ENCODE results near the gene OR51I2. TPM values are rescaled to one million over a fixed set of nuclear protein-coding genes. Genes with fewer than 3 reads are reported as not detected.

The OR51I2 gene
- total RNA-seq, 1 donor from 2014 or later: not detected

DNA sequence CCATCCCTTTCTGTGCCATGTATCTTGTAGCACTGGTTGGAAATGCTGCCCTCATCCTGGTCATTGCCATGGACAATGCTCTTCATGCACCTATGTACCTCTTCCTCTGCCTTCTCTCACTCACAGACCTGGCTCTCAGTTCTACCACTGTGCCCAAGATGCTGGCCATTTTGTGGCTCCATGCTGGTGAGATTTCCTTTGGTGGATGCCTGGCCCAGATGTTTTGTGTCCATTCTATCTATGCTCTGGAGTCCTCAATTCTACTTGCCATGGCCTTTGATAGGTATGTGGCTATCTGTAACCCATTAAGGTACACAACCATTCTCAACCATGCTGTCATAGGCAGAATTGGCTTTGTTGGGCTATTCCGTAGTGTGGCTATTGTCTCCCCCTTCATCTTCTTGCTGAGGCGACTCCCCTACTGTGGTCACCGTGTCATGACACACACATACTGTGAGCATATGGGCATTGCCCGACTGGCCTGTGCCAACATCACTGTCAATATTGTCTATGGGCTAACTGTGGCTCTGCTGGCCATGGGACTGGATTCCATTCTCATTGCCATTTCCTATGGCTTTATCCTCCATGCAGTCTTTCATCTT lies 39.8 kb downstream of the OR51I2 start:
- H3K4me1 Mint-ChIP-seq (ENCODE audit: low read depth, unreplicated experiment): no peaks in the 10 kb centered on the region
- TF ChIP-seq, protein P1, sequence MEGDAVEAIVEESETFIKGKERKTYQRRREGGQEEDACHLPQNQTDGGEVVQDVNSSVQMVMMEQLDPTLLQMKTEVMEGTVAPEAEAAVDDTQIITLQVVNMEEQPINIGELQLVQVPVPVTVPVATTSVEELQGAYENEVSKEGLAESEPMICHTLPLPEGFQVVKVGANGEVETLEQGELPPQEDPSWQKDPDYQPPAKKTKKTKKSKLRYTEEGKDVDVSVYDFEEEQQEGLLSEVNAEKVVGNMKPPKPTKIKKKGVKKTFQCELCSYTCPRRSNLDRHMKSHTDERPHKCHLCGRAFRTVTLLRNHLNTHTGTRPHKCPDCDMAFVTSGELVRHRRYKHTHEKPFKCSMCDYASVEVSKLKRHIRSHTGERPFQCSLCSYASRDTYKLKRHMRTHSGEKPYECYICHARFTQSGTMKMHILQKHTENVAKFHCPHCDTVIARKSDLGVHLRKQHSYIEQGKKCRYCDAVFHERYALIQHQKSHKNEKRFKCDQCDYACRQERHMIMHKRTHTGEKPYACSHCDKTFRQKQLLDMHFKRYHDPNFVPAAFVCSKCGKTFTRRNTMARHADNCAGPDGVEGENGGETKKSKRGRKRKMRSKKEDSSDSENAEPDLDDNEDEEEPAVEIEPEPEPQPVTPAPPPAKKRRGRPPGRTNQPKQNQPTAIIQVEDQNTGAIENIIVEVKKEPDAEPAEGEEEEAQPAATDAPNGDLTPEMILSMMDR (IDR thresholded peaks at IDR 0.05; ENCODE audit: partially characterized antibody, unreplicated experiment): no peak
- no peak overlapping the region for H3K4me3 Mint-ChIP-seq (ENCODE audit: unreplicated experiment)
- no peaks in the 10 kb centered on the region for H3K9me3 Mint-ChIP-seq (ENCODE audit: unreplicated experiment)
- no peak for DNase-seq
- no peaks in the 10 kb centered on the region for H3K27me3 Mint-ChIP-seq (ENCODE audit: unreplicated experiment)
- no peaks in the 10 kb centered on the region for H3K36me3 Mint-ChIP-seq (ENCODE audit: unreplicated experiment)
- H3K27ac Mint-ChIP-seq (ENCODE audit: unreplicated experiment): no peak overlapping the region

DNA sequence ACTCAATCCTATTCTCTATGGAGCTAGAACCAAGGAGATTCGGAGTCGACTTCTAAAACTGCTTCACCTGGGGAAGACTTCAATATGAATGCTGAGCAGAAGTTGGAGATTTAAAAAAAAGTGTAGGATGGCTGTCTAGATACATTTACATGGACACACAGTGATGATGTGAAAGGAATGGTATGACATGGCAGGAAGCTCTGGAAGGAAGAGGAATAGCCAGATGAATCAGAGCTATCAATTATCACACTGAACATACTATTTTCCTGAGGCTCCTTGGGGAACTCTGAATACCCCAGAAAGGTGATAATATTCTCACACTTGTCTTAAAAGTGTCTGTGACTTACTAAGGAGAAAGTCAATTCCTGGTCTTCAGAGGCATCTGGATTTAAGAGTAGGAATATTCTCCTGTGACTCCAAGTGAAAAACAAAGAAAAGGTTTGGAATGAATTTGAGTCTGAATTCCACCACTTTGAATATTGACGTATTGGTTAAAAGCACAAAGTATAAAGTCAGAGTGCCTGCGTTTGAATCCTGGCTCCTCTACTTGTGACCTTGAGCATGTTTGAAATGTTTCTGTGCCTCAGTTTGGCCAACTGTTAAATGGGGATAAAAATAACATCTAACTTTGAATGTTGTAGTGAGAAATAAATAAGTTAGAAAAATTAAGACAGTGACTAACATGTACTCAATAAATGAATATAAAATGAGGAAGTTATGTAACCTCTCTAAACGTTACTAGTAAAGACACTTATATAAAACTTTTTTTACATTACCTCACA lies 40.6 kb downstream of the OR51I2 start:
- no peaks in the 10 kb centered on the region for H3K36me3 Mint-ChIP-seq (ENCODE audit: unreplicated experiment)
- no peaks in the 10 kb centered on the region for H3K27me3 Mint-ChIP-seq (ENCODE audit: unreplicated experiment)
- TF ChIP-seq, protein P1 (IDR thresholded peaks at IDR 0.05; ENCODE audit: partially characterized antibody, unreplicated experiment): no peak
- H3K4me3 Mint-ChIP-seq (ENCODE audit: unreplicated experiment): no peak overlapping the region
- H3K27ac Mint-ChIP-seq (ENCODE audit: unreplicated experiment): no peak overlapping the region
- H3K4me1 Mint-ChIP-seq (ENCODE audit: low read depth, unreplicated experiment): no peaks in the 10 kb centered on the region
- no peaks in the 10 kb centered on the region for H3K9me3 Mint-ChIP-seq (ENCODE audit: unreplicated experiment)
- no peak for DNase-seq

DNA sequence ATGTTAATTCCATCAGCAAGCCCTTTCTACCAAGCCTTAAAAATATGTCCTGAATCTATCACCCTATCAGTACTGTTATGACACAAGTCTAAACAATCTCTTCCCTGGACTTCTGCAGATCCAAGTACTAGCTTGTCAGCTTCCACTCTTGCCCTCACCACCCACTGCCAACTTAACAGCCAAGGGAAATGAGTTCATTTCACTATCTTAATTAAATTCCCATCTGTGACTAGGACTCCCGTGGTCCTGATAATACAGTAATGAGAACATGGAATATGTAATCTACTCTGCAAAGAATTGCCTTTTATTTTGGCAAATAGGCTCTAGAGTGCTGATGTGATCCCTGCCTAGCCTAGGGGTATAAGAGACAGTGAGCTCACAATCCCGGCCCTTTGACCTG lies 50.5 kb downstream of the OR51I2 start:
- Mint-ChIP-seq H3K27ac (ENCODE audit: unreplicated experiment) (no peak overlapping the region), H3K36me3 (ENCODE audit: unreplicated experiment) (no peaks in the 10 kb centered on the region), H3K4me3 (ENCODE audit: unreplicated experiment) (no peak overlapping the region), H3K4me1 (ENCODE audit: low read depth, unreplicated experiment) (no peaks in the 10 kb centered on the region), H3K9me3 (ENCODE audit: unreplicated experiment) (no peaks in the 10 kb centered on the region), H3K27me3 (ENCODE audit: unreplicated experiment) (no peaks in the 10 kb centered on the region)
- TF ChIP-seq, protein P1 (IDR thresholded peaks at IDR 0.05; ENCODE audit: partially characterized antibody, unreplicated experiment): no peak
- DNase-seq: no peak

DNA sequence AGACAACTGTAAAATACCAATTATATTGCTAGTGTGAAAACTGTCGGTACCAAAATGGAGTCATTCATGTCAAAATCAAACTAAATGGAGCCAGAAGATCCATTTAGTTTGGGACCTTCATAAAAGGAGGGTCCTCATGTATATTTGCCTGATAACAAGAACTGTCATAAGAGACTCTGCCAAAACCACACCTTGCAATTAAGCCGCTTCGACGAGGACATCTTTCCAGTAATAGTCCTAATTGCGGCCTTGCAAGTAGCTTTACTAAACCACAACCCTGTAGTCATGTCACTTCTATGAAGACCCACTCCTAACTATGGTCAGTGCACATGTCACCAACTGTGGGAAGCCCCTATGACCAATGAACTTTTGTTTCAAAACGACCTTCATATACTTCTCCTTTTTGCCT lies 51.3 kb downstream of the OR51I2 start:
- no peak for DNase-seq
- Mint-ChIP-seq H3K4me3 (ENCODE audit: unreplicated experiment) (no peak overlapping the region), H3K9me3 (ENCODE audit: unreplicated experiment) (no peaks in the 10 kb centered on the region), H3K27ac (ENCODE audit: unreplicated experiment) (no peak overlapping the region), H3K36me3 (ENCODE audit: unreplicated experiment) (no peaks in the 10 kb centered on the region), H3K27me3 (ENCODE audit: unreplicated experiment) (no peaks in the 10 kb centered on the region), H3K4me1 (ENCODE audit: low read depth, unreplicated experiment) (no peaks in the 10 kb centered on the region)
- TF ChIP-seq, protein P1 (IDR thresholded peaks at IDR 0.05; ENCODE audit: partially characterized antibody, unreplicated experiment): no peak

DNA sequence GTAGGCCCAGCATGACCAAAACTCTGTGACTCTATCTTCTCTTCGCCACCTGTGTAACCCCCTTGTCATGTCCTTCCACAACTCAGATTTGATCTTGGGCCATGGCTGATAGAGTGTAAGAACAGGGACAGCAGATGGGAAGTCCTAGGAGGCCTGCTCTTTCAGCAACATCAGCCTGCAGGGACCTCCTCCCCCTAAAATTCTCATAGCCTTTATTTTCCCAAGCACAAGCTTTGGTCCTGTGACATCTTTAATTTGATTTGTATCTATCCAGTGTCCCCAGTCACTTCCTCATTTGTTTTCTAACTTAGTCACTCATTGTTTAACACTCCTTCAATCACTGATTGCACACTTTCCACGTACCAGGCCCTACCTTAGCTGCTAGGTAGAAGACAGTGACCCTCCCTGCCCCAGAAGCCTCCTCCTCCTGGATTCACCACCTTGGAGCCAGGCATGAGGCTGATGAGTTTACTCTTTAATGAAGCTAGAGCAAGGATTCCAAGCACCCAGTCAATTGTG lies 55.3 kb downstream of the OR51I2 start:
- Mint-ChIP-seq H3K9me3 (ENCODE audit: unreplicated experiment) (peaks cover 2% of the 10 kb centered on the region), H3K27me3 (ENCODE audit: unreplicated experiment) (peaks cover under 1% of the 10 kb centered on the region)

More for the DNA sequence above, 55.3 kb downstream of the OR51I2 start:
- no peaks in the 10 kb centered on the region for H3K36me3 Mint-ChIP-seq (ENCODE audit: unreplicated experiment)
- TF ChIP-seq, protein P1 (IDR thresholded peaks at IDR 0.05; ENCODE audit: partially characterized antibody, unreplicated experiment): no peak
- H3K4me3 Mint-ChIP-seq (ENCODE audit: unreplicated experiment): no peak overlapping the region
- DNase-seq: no peak
- no peak overlapping the region for H3K27ac Mint-ChIP-seq (ENCODE audit: unreplicated experiment)
- no peaks in the 10 kb centered on the region for H3K4me1 Mint-ChIP-seq (ENCODE audit: low read depth, unreplicated experiment)

Data from glutamatergic neuron (in vitro differentiated cells).